NOMO-1 treated with DMSO at 0.1 percent for 48 hours (cell line): ENCODE measurements around the gene MAP7D2.

Source experiments
- DNase-seq: peaks from one replicate; lab custom pipeline; 2025; ENCODE audit not compliant: unreplicated experiment; lab: John Stamatoyannopoulos, UW

Gene MAP7D2

DNA sequence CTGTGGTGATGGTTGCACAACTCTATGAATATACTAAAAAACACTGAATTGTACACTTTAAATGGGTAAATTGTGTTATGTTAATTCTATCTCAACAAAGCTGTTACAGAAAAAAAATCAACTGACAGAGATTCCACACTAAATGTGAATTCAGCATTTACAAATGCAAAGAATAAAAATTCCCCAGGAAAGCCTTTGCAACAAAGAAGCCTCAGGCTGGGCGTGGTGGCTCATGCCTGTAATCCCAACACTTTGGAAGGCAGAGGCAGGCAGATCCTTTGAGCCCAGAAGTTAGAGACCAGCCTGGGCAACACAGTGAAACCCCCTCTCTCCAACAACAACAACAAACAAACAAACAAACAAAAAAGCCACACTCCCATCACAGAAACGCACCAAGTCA lies 134.8 kb downstream of the MAP7D2 start:
- DNase-seq, result no peak

DNA sequence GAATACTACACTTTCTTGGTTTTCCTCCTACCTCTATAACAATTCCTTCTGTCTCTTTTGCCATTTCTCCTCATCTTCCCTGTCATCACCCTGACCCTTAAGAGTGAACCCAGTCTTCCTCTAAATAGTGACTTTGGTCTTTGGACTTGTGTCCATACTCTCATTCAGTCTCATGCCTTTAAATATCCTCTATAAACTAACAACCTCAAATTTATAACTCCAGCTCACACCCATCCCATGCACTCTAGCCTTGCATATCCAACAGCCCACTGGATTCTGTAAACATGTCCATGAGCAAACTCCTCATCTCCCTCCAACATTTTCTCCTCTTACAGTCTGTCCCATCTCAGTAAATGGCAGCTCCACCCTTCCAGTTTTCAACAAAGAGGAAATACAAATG lies 140.9 kb downstream of the MAP7D2 start:
- no peak for DNase-seq

DNA sequence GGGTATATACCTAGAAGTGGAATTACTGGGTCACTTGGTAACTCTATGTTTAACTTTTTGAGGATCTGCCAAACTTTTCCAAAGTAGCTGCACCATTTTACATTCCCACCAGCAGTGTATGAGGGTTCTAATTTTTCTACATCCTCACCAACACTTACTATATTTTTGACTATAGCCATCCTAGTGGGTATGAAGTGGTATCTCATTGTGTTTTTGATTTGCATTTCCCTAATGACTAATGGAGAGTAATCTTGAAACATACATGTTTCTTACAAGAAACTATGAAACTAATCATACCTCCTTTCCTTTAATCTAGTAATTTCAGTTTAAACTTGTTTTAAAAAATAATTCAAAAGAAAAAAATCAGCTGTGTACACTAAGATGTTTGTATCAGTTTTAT lies 143.7 kb downstream of the MAP7D2 start:
- no peak for DNase-seq

DNA sequence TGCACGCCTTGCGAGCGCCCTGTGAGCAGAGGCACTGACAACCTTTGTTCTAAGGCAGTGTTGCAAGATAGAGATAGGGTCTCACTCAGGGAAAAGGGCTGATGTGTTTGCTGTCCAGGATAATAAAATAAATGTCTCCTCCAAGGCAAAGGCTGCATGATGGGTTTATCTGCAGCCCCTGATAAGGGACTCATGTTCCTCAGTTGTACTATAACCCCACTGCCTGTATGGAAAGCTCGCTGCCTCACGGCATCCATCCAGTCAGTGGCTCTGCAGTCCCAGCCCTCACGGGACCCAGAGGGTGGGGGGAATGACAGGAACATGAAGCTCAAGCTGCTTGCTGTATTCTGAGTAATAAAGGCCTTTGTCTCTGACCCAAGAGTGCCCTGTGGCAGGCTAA lies 148.4 kb downstream of the MAP7D2 start:
- DNase-seq, result no peak

DNA sequence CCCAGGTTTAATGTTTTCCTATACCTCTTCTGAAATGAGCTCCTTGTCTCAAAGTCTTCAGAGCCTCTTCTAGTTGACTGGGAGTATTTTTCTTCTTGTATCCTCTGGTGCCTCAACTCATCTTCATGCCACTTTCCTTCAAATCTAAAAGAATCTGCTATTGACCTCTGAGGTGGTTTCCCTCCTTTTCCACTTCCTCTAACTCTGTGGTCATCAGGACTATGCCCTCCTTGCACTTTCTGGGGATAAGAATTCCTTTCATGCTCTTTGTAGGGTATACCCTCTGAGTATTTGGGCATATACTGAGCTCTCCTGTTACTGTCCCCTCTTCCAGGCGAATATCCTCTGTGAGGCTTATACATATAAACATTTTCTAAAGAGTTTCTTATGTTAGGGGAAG lies 150.7 kb downstream of the MAP7D2 start:
- DNase-seq, result no peak

DNA sequence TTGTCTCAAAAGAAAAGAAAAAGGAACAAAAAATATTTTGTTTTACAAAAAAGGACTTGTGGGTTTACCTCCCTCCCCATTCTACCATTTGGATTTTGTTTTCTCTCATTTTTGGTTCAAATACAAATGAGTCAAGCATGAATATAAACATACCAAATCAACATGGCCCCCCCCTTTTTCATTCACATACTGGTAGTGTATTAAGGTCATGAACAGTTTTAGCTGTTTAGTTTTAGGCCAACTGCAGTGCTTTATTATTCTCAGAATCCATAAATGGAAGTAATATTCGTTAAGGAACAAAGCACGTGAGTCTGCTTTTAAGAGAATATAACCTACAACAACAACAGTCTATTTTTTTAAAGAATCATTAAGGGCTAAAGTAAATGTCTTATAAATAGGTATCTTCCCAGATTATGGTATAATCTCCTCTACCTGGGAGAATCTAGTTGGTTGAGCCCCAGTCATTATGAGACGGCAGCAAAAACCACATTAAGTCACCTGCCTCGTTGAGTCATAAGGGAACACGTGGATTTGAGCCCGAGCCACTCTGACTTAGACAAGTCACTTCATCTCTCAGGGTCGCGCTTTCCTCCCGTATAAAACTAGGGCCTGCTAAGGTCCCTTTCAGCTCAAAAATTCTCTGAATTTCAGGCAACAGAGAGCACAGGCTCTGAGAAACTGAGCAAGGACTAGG lies 152.5 kb downstream of the MAP7D2 start:
- DNase-seq, result no peak

DNA sequence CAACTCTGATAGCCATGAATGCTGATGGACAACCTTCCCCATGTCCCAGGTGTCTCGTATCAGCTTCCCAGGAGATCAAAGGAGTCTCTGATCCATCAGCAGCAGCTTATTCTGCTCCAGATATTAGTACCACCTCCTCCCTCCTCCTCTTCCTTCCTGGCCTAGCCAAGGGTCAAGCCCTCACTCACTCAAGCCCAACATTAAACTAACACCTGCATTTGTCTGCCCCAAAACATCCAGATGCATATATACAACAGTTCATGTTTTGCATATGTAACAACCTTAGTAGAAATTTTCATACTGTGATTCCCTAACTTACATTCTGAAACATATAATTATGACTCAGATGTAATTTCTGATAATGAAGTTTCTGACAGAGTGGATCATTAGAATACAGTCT lies 155.8 kb downstream of the MAP7D2 start:
- no peak for DNase-seq

DNA sequence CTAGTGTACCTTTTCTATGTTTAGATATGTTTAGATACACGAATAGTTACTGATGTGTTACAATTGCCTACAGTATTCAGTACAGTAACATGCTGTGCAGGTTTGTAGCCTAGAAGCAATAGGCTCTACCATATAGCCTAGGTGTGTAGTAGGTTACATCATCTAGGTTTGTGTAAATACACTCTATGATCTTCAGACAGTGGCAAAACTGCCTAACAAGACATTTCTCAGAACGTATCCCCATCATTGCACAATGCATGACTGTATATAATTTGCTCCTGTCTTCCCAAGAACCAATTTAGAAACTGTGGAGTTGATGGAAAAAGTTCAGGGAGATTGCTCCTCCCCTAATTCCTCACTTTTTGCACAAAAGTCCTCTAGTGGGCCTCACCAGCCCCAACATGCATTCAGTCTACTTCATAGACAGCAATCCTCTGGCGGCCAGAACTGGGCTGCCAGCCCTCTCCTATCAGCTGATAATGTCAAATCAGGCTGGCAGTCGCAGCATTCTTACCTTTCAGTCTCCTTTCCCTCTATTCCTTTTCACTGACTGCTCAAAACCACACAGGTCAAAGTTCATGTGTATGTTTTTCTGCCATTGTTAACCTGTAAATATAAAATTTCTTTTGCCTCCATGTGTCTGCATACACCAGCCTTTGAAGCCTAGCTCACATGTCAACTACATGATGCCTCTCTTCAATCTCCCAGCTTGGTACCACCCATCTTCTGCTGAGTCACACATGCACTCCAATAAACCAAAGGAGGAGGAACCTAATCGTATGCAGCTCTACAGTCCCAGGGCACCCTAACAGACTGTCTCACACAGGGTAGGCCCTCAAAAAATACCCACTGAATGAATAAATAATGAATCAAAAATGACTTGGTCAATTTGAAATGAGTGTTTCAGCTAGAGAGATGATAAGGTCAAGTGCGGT lies 157.9 kb downstream of the MAP7D2 start:
- no peak for DNase-seq

DNA sequence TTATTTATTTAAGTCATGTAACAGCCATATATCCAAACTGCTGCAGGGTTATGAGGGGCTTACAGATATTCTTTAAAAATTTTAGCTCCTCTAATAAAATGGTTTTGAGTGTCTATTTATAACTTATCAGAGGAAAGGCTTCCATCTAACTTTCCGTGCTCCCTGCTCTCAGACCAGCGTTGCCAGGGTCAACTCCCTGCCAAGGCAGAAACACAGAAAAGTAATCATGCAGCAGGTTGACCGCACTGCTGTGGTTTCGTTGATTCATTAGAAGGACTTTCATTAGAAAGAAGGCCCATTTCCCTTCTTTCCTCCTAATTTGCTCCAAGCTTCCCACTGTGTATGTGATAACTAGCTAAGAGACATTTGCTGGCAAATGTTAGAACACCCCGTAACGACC lies 159.8 kb downstream of the MAP7D2 start:
- no peak for DNase-seq
